Activated T-cell treated with anti-CD3 and anti-CD28 coated beads, Interleukin-2, amount 50 U/mL, for 72 hours (primary cell): ENCODE measurements around the gene SLC46A2. TPM values are rescaled to one million over a fixed set of nuclear protein-coding genes. Genes with fewer than 3 reads are reported as not detected.

Source experiments
- ATAC-seq, 2 donors: fragments of 150-1000 bp; cut with Tn5 transposase; replicated peaks in 1 of 2; 2 replicates each; pipeline ENCODE4 v1.10.0; 2021; ENCODE audit warnings: moderate library complexity in 2 of 2, mild to moderate bottlenecking in 1 of 2
- DNase-seq, 2 donors: peaks; one replicate each; pipeline ENCODE4 v3.0.0; 2021 to 2022; ENCODE audit warnings: mixed read lengths in 1 of 2
- H3K27ac Mint-ChIP-seq: one replicate; pipeline ENCODE4 v1.8.0; 2022; ENCODE audit warnings: mild to moderate bottlenecking, moderate library complexity, mixed read lengths
- H3K27me3 Mint-ChIP-seq: one replicate; pipeline ENCODE4 v1.8.0; 2022; ENCODE audit warnings: low read depth, mixed read lengths
- H3K36me3 Mint-ChIP-seq, 2 donors: one replicate each; pipeline ENCODE4 v1.8.0; 2022; ENCODE audit warnings: mixed read lengths in 2 of 2, mild to moderate bottlenecking in 1 of 2; ENCODE audit not compliant: insufficient read depth in 2 of 2
- H3K4me1 Mint-ChIP-seq: one replicate; pipeline ENCODE4 v1.8.0; 2022; ENCODE audit warnings: low read depth, mixed read lengths
- H3K4me3 Mint-ChIP-seq, 2 donors: one replicate each; pipeline ENCODE4 v1.8.0; 2022; ENCODE audit warnings: mild to moderate bottlenecking in 2 of 2, mixed read lengths in 2 of 2, moderate library complexity in 2 of 2
- H3K9me3 Mint-ChIP-seq, 2 donors: one replicate each; pipeline ENCODE4 v1.8.0; 2022; ENCODE audit warnings: mixed read lengths in 2 of 2
- total RNA-seq, 2 donors: library from RNA; stranded (reverse); gene quantifications; one replicate each; pipeline ENCODE4 v1.2.3, GENCODE V29; 2022

The SLC46A2 gene
- total RNA-seq, 2 donors from 2014 or later = not detected

DNA sequence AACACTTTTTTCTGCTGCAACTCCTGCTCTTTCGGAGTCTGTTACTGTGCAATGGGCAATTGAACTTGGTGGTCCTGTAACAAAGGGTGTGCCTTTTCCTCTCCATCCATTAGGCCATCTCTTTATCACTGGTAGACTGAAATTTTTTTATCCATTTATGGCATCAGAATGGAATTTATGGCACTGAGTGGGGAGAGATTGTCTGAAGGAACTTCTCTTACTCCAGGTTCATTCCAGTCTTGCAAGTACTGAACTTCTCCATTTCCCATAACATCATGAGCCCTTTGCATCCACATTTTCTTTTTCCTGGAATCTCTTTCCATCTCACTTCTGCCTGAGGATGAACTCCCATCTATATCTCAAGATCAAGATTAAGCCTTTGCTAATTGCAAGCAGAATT lies 10.0 kb downstream of the SLC46A2 start:
- Mint-ChIP-seq H3K4me3 (no peak overlapping the region), H3K4me1 (no peaks in the 10 kb centered on the region), H3K27me3 (no peaks in the 10 kb centered on the region), H3K9me3 (peaks cover 0 to 2% of the 10 kb centered on the region in 2 donors), H3K36me3 (peaks cover 0 to 3% of the 10 kb centered on the region in 2 donors), H3K27ac (no peak overlapping the region)
- DNase-seq (no peak), ATAC-seq (no peak)

DNA sequence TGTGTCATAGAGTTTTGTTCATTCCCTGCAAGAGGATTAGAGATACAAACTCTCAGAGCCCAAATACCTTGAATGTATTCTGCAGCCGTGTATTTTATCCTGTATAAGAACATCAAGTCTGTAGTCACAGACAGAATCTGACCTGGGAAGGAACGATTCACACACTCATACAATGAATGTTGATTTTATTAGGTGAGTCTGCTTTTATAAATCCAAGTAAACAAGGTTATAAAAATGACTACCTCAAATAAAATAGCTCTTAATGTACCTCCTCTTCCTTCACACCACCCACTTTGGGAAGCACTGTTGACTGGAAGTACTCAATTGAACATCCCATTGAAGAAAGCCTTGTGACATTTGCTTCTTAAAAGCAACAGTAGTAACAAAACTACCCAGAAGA lies 11.9 kb downstream of the SLC46A2 start:
- Mint-ChIP-seq H3K36me3 (peaks cover 0 to 5% of the 10 kb centered on the region in 2 donors), H3K4me1 (no peaks in the 10 kb centered on the region), H3K27ac (no peak overlapping the region), H3K27me3 (no peaks in the 10 kb centered on the region), H3K4me3 (no peak overlapping the region), H3K9me3 (peaks cover 0 to 2% of the 10 kb centered on the region in 2 donors)
- no peak for DNase-seq
- no peak for ATAC-seq

DNA sequence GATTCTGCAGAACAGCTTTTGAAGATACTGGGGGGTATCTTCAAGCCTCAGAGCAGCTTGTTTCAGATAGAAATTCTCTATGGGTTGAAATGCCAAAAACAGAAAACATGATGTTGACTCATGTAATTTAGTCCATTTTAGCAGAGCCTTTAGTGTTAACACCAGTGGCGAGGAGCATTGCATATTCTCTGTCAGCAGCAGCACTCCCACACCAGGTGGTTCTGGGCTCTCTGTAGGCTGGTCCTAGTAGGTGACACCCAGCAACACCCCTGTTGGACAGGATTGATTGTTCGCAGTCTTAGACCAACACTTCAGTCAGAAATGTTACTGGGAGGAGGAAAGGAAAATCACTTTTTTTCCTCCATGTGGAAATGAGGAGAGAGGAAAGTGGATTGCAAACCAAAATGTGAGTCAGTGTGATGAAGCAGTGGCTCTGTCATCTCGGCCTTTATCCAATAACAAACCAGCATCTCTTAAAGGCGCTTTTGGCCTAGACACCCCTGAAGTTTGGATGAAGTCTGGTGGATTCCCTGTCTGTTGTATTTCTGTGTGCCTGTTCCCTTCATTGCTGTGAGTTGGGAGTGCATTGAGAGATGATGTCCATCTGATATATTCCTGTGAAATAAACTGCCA lies 16.8 kb downstream of the SLC46A2 start:
- peaks cover 0 to 2% of the 10 kb centered on the region in 2 donors for H3K9me3 Mint-ChIP-seq
- H3K4me3 Mint-ChIP-seq = no peak overlapping the region
- no peak for DNase-seq
- no peaks in the 10 kb centered on the region for H3K27me3 Mint-ChIP-seq
- ATAC-seq = no peak
- peaks cover 0 to 5% of the 10 kb centered on the region in 2 donors for H3K36me3 Mint-ChIP-seq
- H3K27ac Mint-ChIP-seq = no peak overlapping the region
- peaks cover 4% of the 10 kb centered on the region for H3K4me1 Mint-ChIP-seq

DNA sequence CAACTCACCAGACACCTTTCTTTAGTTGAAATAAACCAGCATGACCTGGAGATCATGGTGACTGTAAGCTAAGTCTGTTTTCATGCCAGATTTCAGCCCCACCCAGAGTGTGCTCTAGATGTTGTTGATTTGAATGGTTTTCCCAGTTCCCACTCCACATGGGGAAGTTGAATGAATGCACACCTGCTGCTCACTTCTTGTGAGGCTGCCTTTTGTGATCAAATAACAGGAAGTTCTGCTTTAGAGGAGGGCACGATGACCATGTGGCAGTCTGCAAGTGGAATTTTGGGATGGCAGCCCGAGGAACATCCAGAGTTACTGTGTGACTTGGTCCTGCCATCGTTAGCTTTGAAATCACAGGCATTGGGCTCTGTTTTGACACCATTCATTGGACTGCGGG lies 18.7 kb downstream of the SLC46A2 start:
- DNase-seq (no peak), ATAC-seq (no peak)
- peaks cover 17% of the 10 kb centered on the region for H3K4me1 Mint-ChIP-seq
- H3K27ac Mint-ChIP-seq = no peak overlapping the region
- H3K4me3 Mint-ChIP-seq = no peak overlapping the region
- H3K36me3 Mint-ChIP-seq = peaks cover 0 to 5% of the 10 kb centered on the region in 2 donors
- H3K9me3 Mint-ChIP-seq = peaks cover 0 to 2% of the 10 kb centered on the region in 2 donors
- H3K27me3 Mint-ChIP-seq = no peaks in the 10 kb centered on the region

DNA sequence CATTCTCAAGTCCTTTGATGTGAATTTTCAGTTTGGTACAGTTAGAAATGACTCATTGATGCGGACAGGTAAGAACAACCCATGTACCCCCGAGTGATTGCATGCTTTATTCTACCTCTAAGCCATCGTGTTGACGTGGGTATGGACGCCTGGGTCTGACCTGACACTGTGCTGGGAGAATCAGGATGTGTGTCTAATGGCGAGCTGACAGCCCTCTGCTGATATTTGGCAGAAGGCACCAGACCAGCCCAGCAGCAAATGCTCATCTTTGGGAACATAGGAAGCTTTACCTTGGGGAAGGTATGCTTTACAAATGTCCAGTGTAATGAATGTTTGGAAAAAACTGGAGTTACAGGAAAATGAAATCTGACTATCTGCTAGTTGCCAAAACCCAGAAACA lies 20.1 kb downstream of the SLC46A2 start:
- no peak for DNase-seq
- ATAC-seq = no peak
- H3K4me3 Mint-ChIP-seq = no peak overlapping the region

DNA sequence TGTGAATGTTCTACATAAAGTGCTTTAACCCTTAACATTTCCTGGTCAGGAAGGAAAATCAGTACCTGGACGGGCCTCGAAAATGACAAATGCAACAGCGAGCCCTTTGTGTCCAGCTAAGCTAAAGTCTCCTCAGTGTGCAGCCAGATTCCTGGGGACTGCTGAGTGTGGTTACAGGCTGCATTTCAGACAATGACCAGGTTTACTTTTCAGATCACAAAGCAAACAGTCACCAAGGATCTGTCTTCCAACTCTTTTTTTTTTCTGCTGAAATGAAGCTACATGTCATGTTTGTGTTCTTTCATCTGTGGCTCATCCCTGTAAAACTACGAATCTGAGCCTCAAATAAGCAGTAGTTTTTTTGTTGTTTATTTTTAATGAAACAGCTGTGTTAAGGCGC lies 20.8 kb downstream of the SLC46A2 start:
- H3K27ac Mint-ChIP-seq = no peak overlapping the region
- no peaks in the 10 kb centered on the region for H3K36me3 Mint-ChIP-seq
- no peak for ATAC-seq
- H3K9me3 Mint-ChIP-seq = no peaks in the 10 kb centered on the region
- H3K27me3 Mint-ChIP-seq = no peaks in the 10 kb centered on the region
- peaks cover 17% of the 10 kb centered on the region for H3K4me1 Mint-ChIP-seq
- H3K4me3 Mint-ChIP-seq = no peak overlapping the region
- DNase-seq = no peak

More for the DNA sequence above, 20.1 kb downstream of the SLC46A2 start:
- Mint-ChIP-seq H3K36me3 (peaks cover 0 to 2% of the 10 kb centered on the region in 2 donors), H3K4me1 (peaks cover 17% of the 10 kb centered on the region), H3K9me3 (no peaks in the 10 kb centered on the region), H3K27ac (no peak overlapping the region), H3K27me3 (no peaks in the 10 kb centered on the region)

DNA sequence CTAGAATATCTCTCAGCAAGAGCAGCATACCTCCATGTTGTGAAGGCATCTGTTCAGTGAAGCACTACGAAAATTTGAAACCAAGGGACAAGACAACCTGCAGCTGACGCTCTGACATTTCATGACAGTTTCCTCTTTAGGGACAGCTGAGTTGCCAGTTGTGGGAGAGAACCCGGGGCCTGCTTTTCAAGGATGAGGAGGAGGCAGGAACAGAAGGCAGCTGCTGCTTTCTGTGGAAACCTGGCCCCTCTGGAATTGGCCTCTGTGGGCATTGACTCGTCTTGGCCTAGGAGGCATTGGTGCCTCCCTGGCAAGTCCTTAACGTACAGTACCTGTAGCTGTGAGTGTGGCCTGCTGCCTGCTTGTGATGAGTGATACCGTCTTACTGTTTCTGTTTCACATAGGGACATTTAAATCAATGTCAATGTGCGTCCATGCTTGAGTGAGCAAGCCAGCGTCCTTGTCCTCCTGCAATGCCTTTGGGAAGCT lies 21.6 kb downstream of the SLC46A2 start:
- ATAC-seq = no peak
- Mint-ChIP-seq H3K4me3 (no peak overlapping the region), H3K4me1 (peaks cover 19% of the 10 kb centered on the region), H3K27ac (no peak overlapping the region), H3K27me3 (no peaks in the 10 kb centered on the region), H3K9me3 (no peaks in the 10 kb centered on the region), H3K36me3 (no peaks in the 10 kb centered on the region)
- no peak for DNase-seq

DNA sequence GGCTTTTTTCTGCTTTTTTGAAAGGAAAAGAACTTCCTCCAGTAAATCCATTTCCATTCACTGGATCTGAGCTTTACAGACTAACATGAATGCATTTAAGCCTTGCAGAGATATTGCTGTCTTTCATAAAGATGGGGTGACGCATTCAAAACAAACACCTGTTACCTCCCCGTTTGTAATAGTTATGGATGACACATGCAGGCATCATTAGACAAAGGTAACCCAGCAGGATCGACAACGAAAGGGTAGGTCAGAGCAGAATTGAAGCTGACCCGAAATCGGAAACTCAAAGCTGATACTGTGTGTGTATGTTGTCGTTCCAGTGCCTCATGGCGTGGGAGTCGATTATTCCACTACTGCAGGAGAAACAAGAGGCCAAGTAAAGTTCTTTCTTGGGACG lies 22.2 kb downstream of the SLC46A2 start:
- Mint-ChIP-seq H3K4me1 (peaks cover 25% of the 10 kb centered on the region), H3K4me3 (no peak overlapping the region), H3K9me3 (no peaks in the 10 kb centered on the region), H3K36me3 (no peaks in the 10 kb centered on the region), H3K27me3 (no peaks in the 10 kb centered on the region), H3K27ac (no peak overlapping the region)
- ATAC-seq = no peak
- no peak for DNase-seq

DNA sequence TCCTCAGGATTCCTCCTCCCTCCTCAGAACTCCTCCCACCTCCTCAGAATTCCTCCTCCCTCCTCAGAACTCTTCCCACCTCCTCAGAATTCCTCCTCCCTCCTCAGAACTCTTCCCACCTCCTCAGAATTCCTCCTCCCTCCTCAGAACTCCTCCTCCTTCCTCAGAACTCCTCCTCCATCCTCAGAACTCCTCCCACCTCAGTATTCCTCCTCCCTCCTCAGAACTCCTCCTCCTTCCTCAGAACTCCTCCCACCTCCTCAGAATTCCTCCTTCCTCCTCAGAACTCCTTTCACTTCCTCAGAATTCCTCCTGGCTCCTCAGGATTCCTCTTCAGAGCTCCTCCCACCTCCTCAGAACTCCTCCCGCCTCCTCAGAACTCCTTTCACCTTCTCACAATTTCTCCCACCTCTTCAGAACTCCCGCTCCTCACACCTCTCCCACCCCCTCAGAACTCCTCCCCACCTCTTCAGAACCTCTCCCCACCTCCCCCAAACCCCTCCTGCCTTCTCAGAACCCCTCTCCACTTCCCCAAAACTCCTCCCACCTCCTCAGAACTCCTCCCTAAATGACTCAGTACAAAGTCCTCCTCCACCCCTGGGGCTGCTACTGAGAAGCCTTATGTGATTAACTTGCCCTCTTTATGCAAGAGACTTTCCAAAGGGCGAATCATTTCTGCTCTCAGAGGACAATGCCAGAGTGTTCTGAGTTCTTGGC lies 23.2 kb downstream of the SLC46A2 start:
- Mint-ChIP-seq H3K4me3 (peak overlapping the region in 1 of 2 donors; percentile 10), H3K4me1 (peaks cover 34% of the 10 kb centered on the region), H3K27me3 (no peaks in the 10 kb centered on the region), H3K27ac (no peak overlapping the region), H3K36me3 (no peaks in the 10 kb centered on the region), H3K9me3 (no peaks in the 10 kb centered on the region)
- peak; percentile 65 to 75 for ATAC-seq
- DNase-seq = peak in 1 of 2 donors; percentile 37

DNA sequence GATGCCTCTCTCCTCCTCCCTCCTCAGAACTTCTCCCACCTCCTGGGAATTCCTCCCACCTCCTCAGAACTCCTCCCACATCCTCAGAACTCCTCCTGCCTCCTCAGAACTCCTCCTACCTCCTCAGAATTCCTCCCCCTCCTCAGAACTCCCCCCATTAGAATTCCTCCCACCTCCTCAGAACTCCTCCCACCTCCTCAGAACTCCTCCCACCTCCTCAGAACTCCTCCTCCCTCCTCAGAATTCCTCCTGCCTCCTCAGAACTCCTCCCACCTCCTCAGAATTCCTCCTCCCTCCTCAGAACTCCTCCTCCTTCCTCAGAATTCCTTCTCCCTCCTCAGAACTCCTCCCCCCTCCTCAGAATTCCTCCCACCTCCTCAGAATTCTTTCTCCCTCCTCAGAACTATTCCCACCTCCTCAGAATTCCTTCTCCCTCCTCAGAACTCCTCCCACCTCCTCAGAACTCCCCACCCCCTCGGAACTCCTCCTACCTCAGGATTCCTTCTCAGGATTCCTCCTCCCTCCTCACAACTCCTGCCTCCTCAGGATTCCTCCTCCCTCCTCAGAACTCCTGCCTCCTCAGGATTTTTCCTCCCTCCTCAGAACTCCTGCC lies 23.9 kb downstream of the SLC46A2 start:
- ATAC-seq (no peak), DNase-seq (no peak)
- no peaks in the 10 kb centered on the region for H3K9me3 Mint-ChIP-seq
- no peaks in the 10 kb centered on the region for H3K27me3 Mint-ChIP-seq
- no peaks in the 10 kb centered on the region for H3K36me3 Mint-ChIP-seq
- H3K4me1 Mint-ChIP-seq = peaks cover 34% of the 10 kb centered on the region
- no peak overlapping the region for H3K27ac Mint-ChIP-seq
- H3K4me3 Mint-ChIP-seq = no peak overlapping the region

DNA sequence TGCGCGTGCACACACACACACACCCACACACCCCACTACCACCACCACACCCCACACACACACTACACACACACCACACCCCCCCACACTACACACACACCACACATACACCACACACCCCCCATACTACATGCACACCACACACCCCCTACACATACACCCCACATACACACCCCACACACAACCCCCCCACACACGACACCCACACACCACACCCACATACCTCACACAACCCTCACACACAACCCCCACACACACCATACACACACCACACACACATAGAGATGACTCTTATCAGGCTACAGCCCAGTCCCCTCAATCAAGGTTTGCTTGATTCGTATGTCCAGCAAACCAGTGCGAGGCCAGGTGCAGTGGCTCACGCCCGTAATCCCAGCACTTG lies 25.7 kb downstream of the SLC46A2 start:
- DNase-seq = no peak
- H3K4me1 Mint-ChIP-seq = peaks cover 31% of the 10 kb centered on the region
- no peak overlapping the region for H3K4me3 Mint-ChIP-seq
- H3K36me3 Mint-ChIP-seq = no peaks in the 10 kb centered on the region
- no peaks in the 10 kb centered on the region for H3K27me3 Mint-ChIP-seq
- ATAC-seq = no peak
- no peak overlapping the region for H3K27ac Mint-ChIP-seq
- no peaks in the 10 kb centered on the region for H3K9me3 Mint-ChIP-seq

DNA sequence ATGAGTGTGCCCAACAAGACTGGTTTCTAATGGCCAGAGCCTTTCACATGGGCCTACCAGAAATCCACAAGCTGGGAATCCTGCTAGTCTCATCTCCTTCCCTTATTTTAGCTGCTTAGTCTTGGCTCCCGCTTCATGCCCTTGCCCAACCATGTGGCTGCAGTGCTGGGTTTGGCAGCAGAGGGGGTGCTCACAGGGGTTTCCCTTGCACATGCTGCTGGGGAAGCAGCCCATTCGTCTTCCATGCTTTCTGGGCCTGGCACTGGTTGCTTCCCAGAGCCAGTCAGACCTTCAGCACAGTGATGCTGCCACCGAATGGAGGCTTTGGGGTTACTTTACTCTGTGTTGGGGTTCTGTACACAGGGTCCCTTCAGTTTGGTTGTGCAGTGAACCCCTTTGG lies 26.3 kb downstream of the SLC46A2 start:
- no peak overlapping the region for H3K4me3 Mint-ChIP-seq
- H3K36me3 Mint-ChIP-seq = no peaks in the 10 kb centered on the region
- H3K27me3 Mint-ChIP-seq = no peaks in the 10 kb centered on the region
- no peak for DNase-seq
- H3K4me1 Mint-ChIP-seq = peaks cover 30% of the 10 kb centered on the region
- no peak overlapping the region for H3K27ac Mint-ChIP-seq
- no peak for ATAC-seq
- H3K9me3 Mint-ChIP-seq = no peaks in the 10 kb centered on the region

DNA sequence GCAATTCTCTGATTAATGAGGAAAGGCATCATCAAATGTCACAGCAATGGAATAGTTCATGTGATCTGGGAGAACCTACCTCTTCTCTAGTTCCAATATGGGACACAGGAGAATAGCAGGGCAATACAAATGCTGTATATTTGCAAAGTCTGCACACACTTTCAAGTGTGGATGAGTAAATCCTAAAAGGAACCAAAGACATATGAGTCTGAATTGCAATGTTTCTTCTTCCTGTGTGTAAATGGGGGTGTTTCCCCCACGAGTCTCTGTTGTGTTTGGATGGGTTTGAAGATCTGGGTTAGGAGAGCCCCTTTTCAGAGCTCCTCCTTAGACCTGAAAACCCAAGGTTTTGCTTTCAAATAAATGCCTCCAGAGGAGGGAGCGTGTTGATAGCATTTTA lies 26.9 kb downstream of the SLC46A2 start:
- Mint-ChIP-seq H3K4me3 (peak overlapping the region; percentile 8 to 9), H3K27me3 (no peaks in the 10 kb centered on the region), H3K36me3 (no peaks in the 10 kb centered on the region), H3K9me3 (no peaks in the 10 kb centered on the region), H3K27ac (no peak overlapping the region), H3K4me1 (peaks cover 33% of the 10 kb centered on the region)
- DNase-seq = no peak
- ATAC-seq = peak; percentile 75 to 76
